ENCODE results near the gene BCR. TPM values are rescaled to one million over a fixed set of nuclear protein-coding genes. Genes with fewer than 3 reads are reported as not detected.

Gene BCR
- total and polyA plus RNA-seq, 2 of the 8 experiments (the other 6 are each of a cell fraction or from before 2014, with no cell fraction given), result 66.7 to 130 TPM

DNA sequence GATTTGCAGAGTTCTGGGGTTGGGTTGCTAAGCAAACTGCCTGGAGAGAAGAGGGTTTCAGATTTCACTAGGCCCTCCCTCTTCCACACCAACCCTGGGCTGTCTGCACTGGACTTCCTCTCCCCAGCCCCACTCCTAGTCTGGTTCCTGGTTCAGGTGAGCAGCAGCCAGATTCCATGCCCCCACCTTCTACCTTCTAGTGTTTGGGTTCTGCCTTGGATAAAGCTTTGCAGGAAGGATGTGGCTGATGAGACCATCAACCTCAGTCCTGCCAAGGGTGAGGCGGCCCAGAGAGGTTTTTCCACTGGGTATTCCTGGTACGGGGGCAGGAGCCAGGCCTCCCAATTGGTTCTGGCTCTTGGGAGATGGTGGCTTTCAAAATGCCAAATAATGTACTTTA lies 68.3 kb downstream of the BCR start:
- ChIA-PET POLR2A (ENCODE audit: partially characterized antibody) (interaction anchor here (1.0 to 1.4 kb wide), 3 partner anchors 9 to 67 kb away, joined by 3 to 4 read pairs (median 3); no protein-coding TSS in a partner anchor), CTCF (ENCODE audit: partially characterized antibody) (interaction anchor here (0.9 to 5.8 kb wide), 5 partner anchors 11 to 75 kb away, joined by 3 to 32 read pairs (median 4); partner anchors contain the start of gene BCR)
- H2AFZ ChIP-seq (ENCODE audit: low read length), result no peak overlapping the region
- no peaks in the 10 kb centered on the region for H3K9me3 ChIP-seq (ENCODE audit: insufficient read depth in 2 of 2, low read depth in 1 of 2, low read length in 1 of 2)
- H3K79me2 ChIP-seq (ENCODE audit: control insufficient read depth in 1 of 2, insufficient read depth in 2 of 2, low read length in 2 of 2), result peaks cover 4 to 94% of the 10 kb centered on the region in 2 experiments
- no peak overlapping the region for H2BK5ac ChIP-seq (ENCODE audit: low read depth, low read length)
- no peaks in the 10 kb centered on the region for H3K23me2 ChIP-seq (ENCODE audit: low read depth, low read length)
- no peak overlapping the region for H4K5ac ChIP-seq (ENCODE audit: insufficient read length, low read depth, low read length)
- H3K36me3 ChIP-seq (ENCODE audit: control insufficient read depth in 2 of 4, insufficient read depth in 4 of 4, low read length in 3 of 4), result peaks cover 0 to under 1% (median 0%) of the 10 kb centered on the region in 4 experiments; a peak in 1 of 8 replicates
- no peak overlapping the region for H2AK5ac ChIP-seq (ENCODE audit: low read depth, low read length)
- 88% methylated on average over 2 of the region's 2 CpGs; no CpG with 5 or more reads in 1 of the 2 experiments for WGBS, 2 experiments (ENCODE audit: extremely low coverage in 1 of 2, insufficient coverage in 1 of 2, insufficient read length in 1 of 2, insufficient replicate concordance in 2 of 2, low coverage in 1 of 2, low lambda C conversion rate in 2 of 2, missing lambda C conversion rate in 1 of 2)
- FAIRE-seq, result peak; percentile 69
- H4K8ac ChIP-seq (ENCODE audit: extremely low read depth, insufficient read depth, low read length), result no peak overlapping the region
- H3K14ac ChIP-seq (ENCODE audit: insufficient read length), result no peak overlapping the region
- peaks cover 26 to 41% (median 36%) of the 10 kb centered on the region in 4 experiments for H3K4me1 ChIP-seq (replicated peaks in 1 of 4; ENCODE audit: control insufficient read depth in 3 of 4, insufficient read depth in 4 of 4, low read length in 3 of 4)
- peak overlapping the region; percentile 29; the same call in 1 of the 2 replicates for H3K18ac ChIP-seq (ENCODE audit: extremely low read depth, low read length)
- no peak overlapping the region for H2BK12ac ChIP-seq (ENCODE audit: low read depth, low read length)
- no peak overlapping the region for H3K4me3 ChIP-seq (ENCODE audit: extremely low read depth in 1 of 4, insufficient read depth in 2 of 4, low read depth in 3 of 4, low read length in 4 of 4)
- no peak overlapping the region for H4K91ac ChIP-seq (replicated peaks; ENCODE audit: insufficient read length, low read length)
- no peak for DNase-seq (ENCODE audit: low read depth in 1 of 2, low spot score in 2 of 2)
- H3K56ac ChIP-seq (replicated peaks; ENCODE audit: insufficient read length, low read depth, low read length), result no peak overlapping the region
- H2BK120ac ChIP-seq (replicated peaks; ENCODE audit: low read depth, low read length), result no peak overlapping the region
- H2BK20ac ChIP-seq (ENCODE audit: low read length), result no peak overlapping the region
- H3K27ac ChIP-seq (ENCODE audit: low read depth, low read length), result no peak overlapping the region
- H3K4ac ChIP-seq (replicated peaks; ENCODE audit: insufficient read length, low read depth, low read length), result no peak overlapping the region
- peak overlapping the region; percentile 6 to 37; a peak in 2 of 4 replicates for H3K4me2 ChIP-seq (ENCODE audit: insufficient read depth in 1 of 2, low read depth in 2 of 2, low read length in 2 of 2)
- peaks cover 20% of the 10 kb centered on the region for H3K79me1 ChIP-seq (ENCODE audit: low read depth, low read length)
- 0 out of 2 replicates have a peak overlapping the region, but pooled peaks have one; percentile 1 for H2BK15ac ChIP-seq (ENCODE audit: low read length)
- H4K20me1 ChIP-seq (replicated peaks in 1 of 2; ENCODE audit: control insufficient read depth in 1 of 2, insufficient read depth in 2 of 2, low read length in 2 of 2), result peaks cover 0 to 5% of the 10 kb centered on the region in 2 experiments
- no peak overlapping the region for H3K23ac ChIP-seq (ENCODE audit: insufficient read length)
- no peaks in the 10 kb centered on the region for H3K27me3 ChIP-seq (replicated peaks in 1 of 4; ENCODE audit: control insufficient read depth in 3 of 4, extremely low read depth in 1 of 4, insufficient read depth in 3 of 4, low read length in 3 of 4)
- no peak overlapping the region for H3K9ac ChIP-seq (replicated peaks in 1 of 4; ENCODE audit: extremely low read depth in 1 of 4, low read depth in 3 of 4, low read length in 3 of 4)
- TF ChIP-seq USF2 (IDR thresholded peaks at IDR 0.05; ENCODE audit: low read length), result no peak
- TF ChIP-seq SRF (IDR thresholded peaks at IDR 0.05; ENCODE audit: low read depth, low read length), result no peak
- TF ChIP-seq PHF8 (conservative IDR thresholded peaks at IDR 0.05; ENCODE audit: low read depth, low read length), result no peak
- TF ChIP-seq SP4 (IDR thresholded peaks at IDR 0.05; ENCODE audit: low read length), result no peak
- TF ChIP-seq RXRA (IDR thresholded peaks at IDR 0.05; ENCODE audit: insufficient read depth, low read depth, low read length), result no peak
- no peak for TF ChIP-seq TCF12 (IDR thresholded peaks at IDR 0.05; ENCODE audit: low read depth, low read length)
- TF ChIP-seq POU5F1 (IDR thresholded peaks at IDR 0.05; ENCODE audit: low read depth, low read length), result no peak
- TF ChIP-seq CTCF (IDR thresholded peaks at IDR 0.05; ENCODE audit: control extremely low read depth in 1 of 3, insufficient read depth in 1 of 3, low read depth in 1 of 3, low read length in 3 of 3), result no peak
- TF ChIP-seq EP300 (IDR thresholded peaks at IDR 0.05; ENCODE audit: borderline replicate concordance in 1 of 2, low read depth in 2 of 2, low read length in 2 of 2), result no peak

Data from H1 (cell line).